Activated naive CD8-positive, alpha-beta T cell treated with anti-CD3 and anti-CD28 coated beads, Interleukin-2, amount 50 U/mL, for 24 hours (primary cell): Measurements from ENCODE around the gene DNAH6.

Source experiments
- ATAC-seq: fragments of 150-1000 bp; cut with Tn5 transposase; one replicate; pipeline ENCODE4 v1.10.0; 2021
- DNase-seq: peaks from one replicate; pipeline ENCODE4 v3.0.0; 2021
- H3K27ac Mint-ChIP-seq: one replicate; pipeline ENCODE4 v1.8.0; 2021; ENCODE audit warnings: mild to moderate bottlenecking, mixed read lengths
- H3K27me3 Mint-ChIP-seq: one replicate; pipeline ENCODE4 v1.8.0; 2021; ENCODE audit warnings: mixed read lengths
- H3K36me3 Mint-ChIP-seq: one replicate; pipeline ENCODE4 v1.8.0; 2021; ENCODE audit warnings: low read depth, mixed read lengths
- H3K4me1 Mint-ChIP-seq: one replicate; pipeline ENCODE4 v1.8.0; 2021; ENCODE audit warnings: mixed read lengths
- H3K4me3 Mint-ChIP-seq: one replicate; pipeline ENCODE4 v1.8.0; 2021; ENCODE audit warnings: mild to moderate bottlenecking, moderate library complexity, mixed read lengths
- H3K9me3 Mint-ChIP-seq: one replicate; pipeline ENCODE4 v1.8.0; 2021; ENCODE audit warnings: mixed read lengths

The DNAH6 gene

GRCh38 chr2:84785950-84786349 lies 269.7 kb downstream of the DNAH6 start:
- H3K4me3 Mint-ChIP-seq: no peak overlapping the region
- DNase-seq (no peak), ATAC-seq (no peak)
- H3K27ac Mint-ChIP-seq: no peak overlapping the region
- peaks cover 2% of the 10 kb centered on the region for H3K36me3 Mint-ChIP-seq
- H3K9me3 Mint-ChIP-seq: peaks cover 4% of the 10 kb centered on the region
- H3K4me1 Mint-ChIP-seq: peaks cover 42% of the 10 kb centered on the region
- no peaks in the 10 kb centered on the region for H3K27me3 Mint-ChIP-seq

GRCh38 chr2:84786601-84787000 lies 270.3 kb downstream of the DNAH6 start:
- H3K27me3 Mint-ChIP-seq: no peaks in the 10 kb centered on the region
- H3K9me3 Mint-ChIP-seq: peaks cover 4% of the 10 kb centered on the region
- H3K36me3 Mint-ChIP-seq: peaks cover 2% of the 10 kb centered on the region
- ATAC-seq: no peak
- no peak for DNase-seq
- no peak overlapping the region for H3K4me3 Mint-ChIP-seq
- peaks cover 36% of the 10 kb centered on the region for H3K4me1 Mint-ChIP-seq
- no peak overlapping the region for H3K27ac Mint-ChIP-seq

GRCh38 chr2:84788027-84788426 lies 271.7 kb downstream of the DNAH6 start:
- DNase-seq (no peak), ATAC-seq (no peak)
- peaks cover 2% of the 10 kb centered on the region for H3K36me3 Mint-ChIP-seq
- no peak overlapping the region for H3K27ac Mint-ChIP-seq
- H3K27me3 Mint-ChIP-seq: no peaks in the 10 kb centered on the region
- H3K4me1 Mint-ChIP-seq: peaks cover 22% of the 10 kb centered on the region
- peaks cover 9% of the 10 kb centered on the region for H3K9me3 Mint-ChIP-seq
- no peak overlapping the region for H3K4me3 Mint-ChIP-seq

GRCh38 chr2:84788498-84788897 lies 272.2 kb downstream of the DNAH6 start:
- peaks cover 20% of the 10 kb centered on the region for H3K4me1 Mint-ChIP-seq
- H3K27ac Mint-ChIP-seq: no peak overlapping the region
- ATAC-seq (no peak), DNase-seq (no peak)
- no peaks in the 10 kb centered on the region for H3K27me3 Mint-ChIP-seq
- H3K9me3 Mint-ChIP-seq: peaks cover 13% of the 10 kb centered on the region
- H3K4me3 Mint-ChIP-seq: no peak overlapping the region
- H3K36me3 Mint-ChIP-seq: peaks cover 2% of the 10 kb centered on the region

- Mint-ChIP-seq H3K4me3 (no peak overlapping the region), H3K9me3 (peaks cover 12% of the 10 kb centered on the region), H3K36me3 (peaks cover 2% of the 10 kb centered on the region), H3K27me3 (no peaks in the 10 kb centered on the region), H3K4me1 (peaks cover 3% of the 10 kb centered on the region), H3K27ac (no peak overlapping the region)
- ATAC-seq: no peak
- no peak for DNase-seq
These were observed 276.7 kb downstream of the DNAH6 start for GRCh38 chr2:84792856-84793522.

- Mint-ChIP-seq H3K4me3 (no peak overlapping the region), H3K27ac (no peak overlapping the region)
- ATAC-seq: no peak
These were observed 277.3 kb downstream of the DNAH6 start for GRCh38 chr2:84793641-84794040.

GRCh38 chr2:84796798-84797197 lies 280.5 kb downstream of the DNAH6 start:
- H3K4me3 Mint-ChIP-seq: no peak overlapping the region
- peaks cover 14% of the 10 kb centered on the region for H3K4me1 Mint-ChIP-seq

More at GRCh38 chr2:84793641-84794040, 277.3 kb downstream of the DNAH6 start:
- peaks cover 3% of the 10 kb centered on the region for H3K4me1 Mint-ChIP-seq
- DNase-seq: no peak
- no peaks in the 10 kb centered on the region for H3K36me3 Mint-ChIP-seq
- peaks cover 12% of the 10 kb centered on the region for H3K9me3 Mint-ChIP-seq
- no peaks in the 10 kb centered on the region for H3K27me3 Mint-ChIP-seq

GRCh38 chr2:84797271-84797670 lies 281.0 kb downstream of the DNAH6 start:
- Mint-ChIP-seq H3K4me1 (peaks cover 17% of the 10 kb centered on the region), H3K27me3 (no peaks in the 10 kb centered on the region), H3K4me3 (no peak overlapping the region), H3K36me3 (peaks cover 3% of the 10 kb centered on the region), H3K9me3 (peaks cover 16% of the 10 kb centered on the region), H3K27ac (no peak overlapping the region)
- no peak for ATAC-seq
- no peak for DNase-seq

More at GRCh38 chr2:84796798-84797197, 280.5 kb downstream of the DNAH6 start:
- Mint-ChIP-seq H3K27ac (no peak overlapping the region), H3K27me3 (no peaks in the 10 kb centered on the region), H3K36me3 (peaks cover 2% of the 10 kb centered on the region), H3K9me3 (peaks cover 12% of the 10 kb centered on the region)
- DNase-seq (no peak), ATAC-seq (no peak)

- DNase-seq (no peak), ATAC-seq (no peak)
- H3K36me3 Mint-ChIP-seq: peaks cover 3% of the 10 kb centered on the region
- H3K27ac Mint-ChIP-seq: no peak overlapping the region
- H3K9me3 Mint-ChIP-seq: peaks cover 4% of the 10 kb centered on the region
- no peak overlapping the region for H3K4me3 Mint-ChIP-seq
- peaks cover 14% of the 10 kb centered on the region for H3K4me1 Mint-ChIP-seq
- no peaks in the 10 kb centered on the region for H3K27me3 Mint-ChIP-seq
These were observed 283.5 kb downstream of the DNAH6 start for GRCh38 chr2:84799772-84800171.

GRCh38 chr2:84800194-84800805 lies 284.0 kb downstream of the DNAH6 start:
- Mint-ChIP-seq H3K4me3 (peak overlapping the region; percentile 4), H3K36me3 (peaks cover 3% of the 10 kb centered on the region), H3K27me3 (no peaks in the 10 kb centered on the region), H3K27ac (peak overlapping the region; percentile 20), H3K4me1 (peaks cover 14% of the 10 kb centered on the region), H3K9me3 (peaks cover 4% of the 10 kb centered on the region)
- no peak for DNase-seq
- ATAC-seq: no peak

GRCh38 chr2:84801811-84802210 lies 285.5 kb downstream of the DNAH6 start:
- Mint-ChIP-seq H3K27me3 (no peaks in the 10 kb centered on the region), H3K4me3 (no peak overlapping the region), H3K9me3 (peaks cover 4% of the 10 kb centered on the region), H3K36me3 (peaks cover 3% of the 10 kb centered on the region), H3K27ac (no peak overlapping the region), H3K4me1 (peaks cover 14% of the 10 kb centered on the region)
- DNase-seq (no peak), ATAC-seq (no peak)

- Mint-ChIP-seq H3K27ac (no peak overlapping the region), H3K9me3 (peaks cover 4% of the 10 kb centered on the region), H3K36me3 (peaks cover 3% of the 10 kb centered on the region), H3K27me3 (no peaks in the 10 kb centered on the region), H3K4me3 (no peak overlapping the region), H3K4me1 (peaks cover 6% of the 10 kb centered on the region)
- DNase-seq (no peak), ATAC-seq (no peak)
These were observed 289.1 kb downstream of the DNAH6 start for GRCh38 chr2:84805250-84805958.

GRCh38 chr2:84807063-84807485 lies 290.8 kb downstream of the DNAH6 start:
- Mint-ChIP-seq H3K4me1 (peaks cover 4% of the 10 kb centered on the region), H3K27ac (no peak overlapping the region), H3K4me3 (no peak overlapping the region), H3K36me3 (no peaks in the 10 kb centered on the region), H3K27me3 (no peaks in the 10 kb centered on the region), H3K9me3 (peaks cover 6% of the 10 kb centered on the region)
- ATAC-seq (no peak), DNase-seq (no peak)

GRCh38 chr2:84808279-84808678 lies 292.0 kb downstream of the DNAH6 start:
- H3K27ac Mint-ChIP-seq: no peak overlapping the region
- H3K4me1 Mint-ChIP-seq: peaks cover 16% of the 10 kb centered on the region
- DNase-seq: no peak
- no peaks in the 10 kb centered on the region for H3K27me3 Mint-ChIP-seq
- H3K4me3 Mint-ChIP-seq: no peak overlapping the region
- H3K36me3 Mint-ChIP-seq: no peaks in the 10 kb centered on the region
- no peak for ATAC-seq
- H3K9me3 Mint-ChIP-seq: peaks cover 4% of the 10 kb centered on the region
